ENCODE data around the gene ANAPC16.

DNA sequence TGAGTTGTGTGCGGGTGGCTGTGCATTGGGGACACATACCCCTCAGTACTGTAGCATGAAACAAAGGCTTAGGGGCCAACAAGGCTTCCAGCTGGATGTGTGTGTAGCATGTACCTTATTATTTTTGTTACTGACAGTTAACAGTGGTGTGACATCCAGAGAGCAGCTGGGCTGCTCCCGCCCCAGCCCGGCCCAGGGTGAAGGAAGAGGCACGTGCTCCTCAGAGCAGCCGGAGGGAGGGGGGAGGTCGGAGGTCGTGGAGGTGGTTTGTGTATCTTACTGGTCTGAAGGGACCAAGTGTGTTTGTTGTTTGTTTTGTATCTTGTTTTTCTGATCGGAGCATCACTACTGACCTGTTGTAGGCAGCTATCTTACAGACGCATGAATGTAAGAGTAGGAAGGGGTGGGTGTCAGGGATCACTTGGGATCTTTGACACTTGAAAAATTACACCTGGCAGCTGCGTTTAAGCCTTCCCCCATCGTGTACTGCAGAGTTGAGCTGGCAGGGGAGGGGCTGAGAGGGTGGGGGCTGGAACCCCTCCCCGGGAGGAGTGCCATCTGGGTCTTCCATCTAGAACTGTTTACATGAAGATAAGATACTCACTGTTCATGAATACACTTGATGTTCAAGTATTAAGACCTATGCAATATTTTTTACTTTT, 59.7 kb downstream of the ANAPC16 start:
- TF ChIP-seq CTCF (IDR thresholded peaks at IDR 0.05; ENCODE audit: insufficient read depth, low read length) (no peak), POLR2AphosphoS5 (IDR thresholded peaks at IDR 0.05; ENCODE audit: low read depth) (no peak), GABPA (IDR thresholded peaks at IDR 0.05; ENCODE audit: low read depth) (no peak), SPI1 (IDR thresholded peaks at IDR 0.05; ENCODE audit: borderline replicate concordance, low read depth) (no peak)
- TF ChIP-seq, protein P1, sequence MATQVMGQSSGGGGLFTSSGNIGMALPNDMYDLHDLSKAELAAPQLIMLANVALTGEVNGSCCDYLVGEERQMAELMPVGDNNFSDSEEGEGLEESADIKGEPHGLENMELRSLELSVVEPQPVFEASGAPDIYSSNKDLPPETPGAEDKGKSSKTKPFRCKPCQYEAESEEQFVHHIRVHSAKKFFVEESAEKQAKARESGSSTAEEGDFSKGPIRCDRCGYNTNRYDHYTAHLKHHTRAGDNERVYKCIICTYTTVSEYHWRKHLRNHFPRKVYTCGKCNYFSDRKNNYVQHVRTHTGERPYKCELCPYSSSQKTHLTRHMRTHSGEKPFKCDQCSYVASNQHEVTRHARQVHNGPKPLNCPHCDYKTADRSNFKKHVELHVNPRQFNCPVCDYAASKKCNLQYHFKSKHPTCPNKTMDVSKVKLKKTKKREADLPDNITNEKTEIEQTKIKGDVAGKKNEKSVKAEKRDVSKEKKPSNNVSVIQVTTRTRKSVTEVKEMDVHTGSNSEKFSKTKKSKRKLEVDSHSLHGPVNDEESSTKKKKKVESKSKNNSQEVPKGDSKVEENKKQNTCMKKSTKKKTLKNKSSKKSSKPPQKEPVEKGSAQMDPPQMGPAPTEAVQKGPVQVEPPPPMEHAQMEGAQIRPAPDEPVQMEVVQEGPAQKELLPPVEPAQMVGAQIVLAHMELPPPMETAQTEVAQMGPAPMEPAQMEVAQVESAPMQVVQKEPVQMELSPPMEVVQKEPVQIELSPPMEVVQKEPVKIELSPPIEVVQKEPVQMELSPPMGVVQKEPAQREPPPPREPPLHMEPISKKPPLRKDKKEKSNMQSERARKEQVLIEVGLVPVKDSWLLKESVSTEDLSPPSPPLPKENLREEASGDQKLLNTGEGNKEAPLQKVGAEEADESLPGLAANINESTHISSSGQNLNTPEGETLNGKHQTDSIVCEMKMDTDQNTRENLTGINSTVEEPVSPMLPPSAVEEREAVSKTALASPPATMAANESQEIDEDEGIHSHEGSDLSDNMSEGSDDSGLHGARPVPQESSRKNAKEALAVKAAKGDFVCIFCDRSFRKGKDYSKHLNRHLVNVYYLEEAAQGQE (IDR thresholded peaks at IDR 0.05; ENCODE audit: insufficient replicate concordance, low read depth): no peak

Data from HL-60 (cell line).